NOMO-1 treated with DMSO at 0.1 percent for 48 hours (cell line): ENCODE data around the gene TRPV6.
A peak's percentile ranks its signal among the peaks of the same experiment; 100 is the strongest.

ENCODE experiments used
- DNase-seq: peaks from one replicate; lab custom pipeline; 2025; ENCODE audit not compliant: unreplicated experiment; lab: John Stamatoyannopoulos, UW

The TRPV6 gene

GRCh38 chr7:142885311-142886230 is at the start of gene TRPV6:
Gene TRPV6 (minus strand): TSS chr7:142885745.
- no peak for DNase-seq

GRCh38 chr7:142934056-142934455 is 48.5 kb upstream of the TRPV6 start:
- DNase-seq: no peak

- DNase-seq: no peak
These were observed 48.1 kb upstream of the TRPV6 start, which contains the start of gene TRPV5 for GRCh38 chr7:142933624-142934023. Gene TRPV5 (minus strand): TSS chr7:142933746. CDS start chr7:142933459, 287 bp downstream.

GRCh38 chr7:142933092-142933475 is 47.5 kb upstream of the TRPV6 start:
- DNase-seq: no peak

DNA sequence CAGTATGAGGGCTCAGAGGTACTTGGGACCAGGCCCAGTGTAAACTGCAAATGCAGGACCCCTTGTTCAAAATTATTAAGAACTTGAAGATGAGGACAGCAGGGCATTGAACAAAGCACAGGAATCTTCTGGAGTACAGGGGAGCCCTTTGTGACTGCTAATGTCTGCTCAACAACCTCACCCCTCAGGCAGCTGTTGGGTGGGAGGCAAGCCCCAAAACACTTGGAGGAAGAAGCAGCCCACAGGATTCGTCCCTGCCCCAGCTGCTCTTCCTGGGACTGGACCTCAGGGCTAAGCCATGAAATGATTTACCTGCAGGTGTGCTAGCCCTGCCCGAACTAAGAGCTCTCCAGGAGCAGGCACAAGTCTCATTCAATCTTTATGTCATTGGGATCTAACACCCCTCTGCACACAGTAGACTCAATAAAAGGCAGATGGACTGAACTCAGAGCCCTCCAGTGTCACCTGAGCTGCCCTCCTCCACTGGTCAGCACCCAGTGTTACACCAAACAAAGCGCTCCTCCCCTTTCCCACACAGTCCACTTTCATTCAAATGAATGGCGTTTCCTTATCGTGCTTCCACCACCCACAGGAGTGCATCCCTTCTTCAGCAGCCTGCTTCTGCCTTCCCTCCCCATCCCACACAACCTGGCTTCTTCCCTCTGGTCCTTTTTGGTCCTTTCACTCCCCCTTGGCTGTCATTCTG is 47.0 kb upstream of the TRPV6 start:
- no peak for DNase-seq

- no peak for DNase-seq
These were observed 44.7 kb upstream of the TRPV6 start for GRCh38 chr7:142930126-142930730.

DNA sequence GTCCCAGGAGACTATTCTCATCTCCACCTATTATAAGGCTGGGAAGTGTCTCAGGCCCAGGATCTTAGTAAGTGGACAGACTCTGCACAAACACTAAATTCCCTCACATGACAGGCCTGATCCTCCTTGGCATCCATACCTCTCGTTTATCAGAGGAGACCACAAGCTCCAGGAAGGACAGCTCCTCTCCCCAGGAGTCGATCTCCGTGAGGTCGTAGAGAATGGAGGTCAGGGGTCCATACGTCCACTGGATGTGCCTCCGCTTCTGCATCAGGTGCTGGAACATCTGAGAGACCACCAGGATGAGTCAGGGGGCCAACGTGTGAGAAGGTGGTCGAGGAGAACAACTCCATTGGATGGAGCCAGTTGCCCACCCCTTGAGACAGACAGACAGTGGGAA is 42.4 kb upstream of the TRPV6 start:
- DNase-seq: no peak

DNA sequence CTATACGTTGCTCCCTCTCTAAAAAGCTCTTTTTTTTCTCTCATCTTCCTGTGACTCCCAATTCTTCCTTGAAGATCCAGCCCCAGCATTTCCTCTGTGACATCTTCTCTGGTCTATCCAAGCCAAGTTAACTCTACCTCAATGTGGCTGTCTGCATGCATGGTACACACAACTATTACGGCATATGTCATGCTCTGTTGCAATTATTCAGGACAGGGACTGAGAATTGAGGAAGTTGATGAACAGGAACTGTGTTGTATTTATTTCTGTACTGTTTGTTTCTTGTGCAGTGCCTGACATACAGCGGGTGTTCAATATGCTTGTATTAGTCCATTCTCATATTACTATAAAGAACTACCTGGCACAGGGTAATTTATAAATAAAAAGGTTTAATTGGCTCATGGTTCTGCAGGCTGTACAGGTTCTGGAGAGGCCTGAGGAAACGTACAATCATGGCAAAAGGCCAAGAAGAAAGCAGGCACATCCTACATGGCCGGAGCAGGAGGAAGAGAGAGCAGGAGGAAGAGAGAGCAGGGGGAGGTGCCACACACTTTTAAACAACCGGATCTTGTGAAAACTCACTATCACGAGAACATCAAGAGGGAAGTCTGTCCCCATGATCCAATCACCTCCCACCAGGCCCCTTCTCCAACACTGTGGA is 41.7 kb upstream of the TRPV6 start:
- DNase-seq: peak; percentile 66

GRCh38 chr7:142925413-142925812 is 39.9 kb upstream of the TRPV6 start:
- DNase-seq: no peak

DNA sequence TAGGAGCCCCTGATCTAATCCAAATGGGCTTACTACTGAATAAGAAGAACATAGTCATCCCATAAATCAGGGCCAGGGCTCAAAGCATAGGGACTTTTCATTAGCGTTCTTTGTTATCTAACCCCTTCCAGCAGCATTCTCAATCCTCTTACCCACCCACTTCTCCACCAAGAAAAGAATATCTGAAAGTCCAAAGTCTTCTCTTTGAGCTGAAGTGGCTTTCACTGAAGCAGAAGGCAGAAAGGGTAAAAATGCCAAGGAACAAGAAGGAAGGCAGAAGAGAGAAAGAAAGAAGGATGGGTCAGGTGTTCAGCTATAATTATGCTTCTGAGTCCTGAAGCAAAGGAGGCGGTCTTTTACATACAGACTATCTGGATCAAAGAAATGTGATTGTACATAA is 37.8 kb upstream of the TRPV6 start:
- no peak for DNase-seq

GRCh38 chr7:142919656-142920055 is 34.1 kb upstream of the TRPV6 start:
- no peak for DNase-seq

- no peak for DNase-seq
These were observed 33.4 kb upstream of the TRPV6 start for GRCh38 chr7:142918901-142919300.

DNA sequence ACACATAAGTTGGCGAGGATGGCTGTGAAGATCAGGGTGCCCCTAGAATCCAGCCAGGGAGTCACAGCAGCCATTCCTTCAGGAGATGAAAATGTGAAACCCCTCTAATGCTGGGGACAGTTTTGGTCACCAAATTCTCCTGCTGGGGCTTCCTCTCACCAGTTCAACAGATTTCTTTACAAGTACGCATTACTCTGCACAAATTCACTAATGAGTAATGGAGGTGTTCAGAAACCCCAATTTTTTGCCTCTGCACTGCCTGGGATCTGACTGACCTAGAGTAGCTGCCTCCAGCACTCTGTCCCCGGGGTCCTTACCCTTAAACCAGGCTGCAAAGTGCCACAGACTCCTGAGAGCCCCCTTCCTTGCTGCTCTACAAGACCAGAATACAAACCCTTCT is 31.9 kb upstream of the TRPV6 start:
- no peak for DNase-seq

DNA sequence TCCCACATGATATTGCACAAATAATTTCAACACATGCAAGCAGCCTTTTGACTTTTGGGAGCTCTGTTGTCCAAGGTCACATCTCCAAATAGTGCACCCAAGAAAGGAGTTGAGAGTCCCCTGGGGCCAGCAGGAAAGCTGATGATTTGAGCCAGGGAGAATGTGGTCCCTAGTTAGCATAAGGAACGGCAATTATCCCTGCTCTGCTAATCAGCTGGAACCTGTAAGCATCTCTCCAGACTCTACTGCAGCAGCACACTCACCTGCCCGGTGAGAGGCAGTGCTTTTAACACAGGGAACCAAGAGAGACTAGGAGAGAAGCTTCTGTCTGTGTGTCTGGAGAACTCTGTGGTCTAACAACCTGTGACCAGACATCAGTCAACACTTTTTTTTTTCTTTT is 31.0 kb upstream of the TRPV6 start:
- no peak for DNase-seq

DNA sequence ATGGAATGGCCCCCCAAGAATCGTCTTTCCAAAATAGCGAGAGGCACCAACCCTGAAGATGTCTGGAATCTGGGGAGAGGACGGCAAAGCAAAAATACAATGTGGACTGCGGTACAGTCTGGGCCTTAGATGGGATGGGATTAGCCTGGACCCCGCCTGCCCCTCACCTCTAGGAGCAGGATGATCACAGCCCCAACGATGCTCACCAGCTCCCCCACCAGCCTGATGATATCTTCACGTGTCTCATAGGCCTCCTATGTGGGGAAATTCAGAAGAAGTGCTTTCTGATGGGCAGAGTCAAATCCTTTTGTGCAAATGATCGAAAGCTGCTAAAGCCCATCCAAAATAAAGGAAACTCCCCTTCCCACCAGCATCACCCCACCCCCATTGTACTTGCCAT is 29.8 kb upstream of the TRPV6 start:
- DNase-seq: no peak

DNA sequence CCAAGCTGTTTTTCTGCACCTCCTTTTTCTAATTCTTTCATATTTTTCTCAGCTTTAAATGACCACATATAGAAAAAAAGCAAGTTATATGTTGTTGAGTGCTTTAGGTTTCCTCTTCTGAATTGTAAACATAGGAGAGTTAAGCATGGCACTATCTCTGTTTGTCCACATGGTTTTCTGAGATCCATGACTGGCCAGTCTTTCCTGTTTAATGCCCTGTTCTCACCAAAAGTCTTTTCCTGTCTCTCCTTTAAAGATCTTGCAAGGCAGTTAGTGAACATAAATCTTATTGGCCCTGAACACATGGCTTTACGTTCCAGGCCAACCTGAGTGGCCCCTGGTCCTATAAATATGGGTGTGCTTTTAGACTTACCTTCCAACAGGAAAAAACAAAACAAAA is 28.6 kb upstream of the TRPV6 start:
- no peak for DNase-seq

DNA sequence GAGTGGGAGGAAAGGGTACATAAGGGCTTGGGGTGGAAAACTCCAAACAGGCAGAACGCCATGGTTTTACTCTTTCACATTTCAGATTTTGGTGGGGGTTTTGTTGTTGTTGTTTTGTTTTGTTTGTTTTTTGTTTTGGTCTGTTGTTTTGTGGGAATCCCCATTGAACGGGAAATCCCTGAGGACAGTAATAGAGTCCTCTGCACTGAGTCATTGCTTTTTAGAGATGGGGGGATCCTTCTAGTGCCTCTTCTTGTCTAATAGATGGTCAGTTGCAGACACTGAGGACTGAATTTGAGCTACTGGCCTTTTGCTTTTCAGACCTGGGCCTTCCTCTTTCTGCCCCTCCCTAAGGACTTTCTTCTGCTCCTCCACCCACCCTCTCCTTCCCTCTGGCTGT is 28.0 kb upstream of the TRPV6 start:
- DNase-seq: no peak

DNA sequence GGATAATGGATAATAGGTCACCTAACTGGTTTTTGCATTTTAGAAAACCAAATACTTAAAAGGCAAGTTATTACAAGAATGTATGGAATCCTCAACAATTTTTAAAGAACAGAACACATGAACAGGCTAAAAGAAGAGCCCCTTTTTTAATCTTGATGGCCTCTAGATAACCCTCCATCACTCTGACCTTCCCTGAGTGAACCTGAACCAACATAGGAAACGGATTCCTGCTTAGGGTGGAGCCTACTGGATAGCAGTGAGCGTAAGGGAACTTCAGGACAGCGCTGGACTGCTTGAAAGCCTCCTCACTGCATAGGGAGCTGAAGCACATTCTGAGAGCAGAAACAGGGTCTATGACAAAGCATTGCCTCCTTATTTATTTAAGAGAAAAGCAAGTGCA is 27.5 kb upstream of the TRPV6 start:
- no peak for DNase-seq

DNA sequence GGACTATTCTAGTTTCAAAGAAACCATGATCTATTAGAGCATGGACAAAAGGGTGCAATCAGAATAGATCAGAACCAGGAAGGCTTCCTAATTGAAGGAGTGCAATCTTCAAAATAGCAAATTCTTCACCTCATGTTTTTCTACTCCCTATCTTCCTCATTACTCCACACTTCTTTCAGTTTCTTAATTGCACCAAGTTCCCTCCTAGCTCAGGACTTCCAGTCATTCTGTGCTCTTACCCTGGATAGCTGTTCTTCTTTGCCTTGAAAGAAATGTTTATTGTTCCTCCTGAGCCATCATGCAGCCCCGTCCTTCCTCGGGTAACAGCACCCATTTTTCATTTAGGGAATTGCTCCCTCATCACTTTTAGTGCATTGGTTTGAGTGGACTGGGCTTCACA is 24.9 kb upstream of the TRPV6 start:
- no peak for DNase-seq

DNA sequence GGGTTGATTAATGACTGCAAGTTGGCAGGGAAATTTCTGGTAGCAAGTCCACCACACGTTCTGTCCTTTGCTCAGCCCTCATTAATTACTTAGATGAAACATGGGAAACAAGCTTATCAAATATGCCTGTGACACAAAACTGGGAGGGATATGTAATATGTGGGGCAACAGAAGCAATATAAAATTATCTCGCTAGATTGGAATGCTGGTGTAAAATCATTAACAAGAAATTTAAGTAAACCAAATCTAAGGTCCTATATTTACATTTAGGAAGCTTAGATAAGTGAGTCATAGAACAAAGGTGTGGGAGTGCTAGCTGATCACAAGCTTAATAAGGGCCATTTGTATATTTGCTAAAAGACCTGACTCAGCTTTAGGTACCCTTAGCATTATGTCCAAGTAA is 24.5 kb upstream of the TRPV6 start:
- DNase-seq: no peak
